HG03103 (cell line): Measurements from ENCODE around the gene CNTN4.
"Not testable (repeated sequence)": the region's sequence is repeated elsewhere in the genome, so short reads cannot be mapped to it uniquely, and the experiment has no call there.

Experiments used
- ATAC-seq: cut with Tn5 transposase; IDR thresholded peaks from one replicate; pipeline ENCODE4 v1.9.1; 2021; ENCODE audit warnings: low read depth; ENCODE audit not compliant: unreplicated experiment

Gene CNTN4

GRCh38 chr3:2879023-2879422 lies 780.4 kb downstream of the CNTN4 start:
- no peak for ATAC-seq

- ATAC-seq: no peak
Measured at GRCh38 chr3:2879587-2879986, 780.9 kb downstream of the CNTN4 start.

- ATAC-seq: no peak
Measured at GRCh38 chr3:2880218-2880756, 781.6 kb downstream of the CNTN4 start.

GRCh38 chr3:2883283-2883682 lies 784.6 kb downstream of the CNTN4 start:
- no peak for ATAC-seq

GRCh38 chr3:2888592-2888991 lies 789.9 kb downstream of the CNTN4 start:
- no peak for ATAC-seq

- ATAC-seq: no peak
Measured at GRCh38 chr3:2889736-2890135, 791.1 kb downstream of the CNTN4 start.

GRCh38 chr3:2896308-2896939 lies 797.8 kb downstream of the CNTN4 start:
- no peak for ATAC-seq

- ATAC-seq: no peak
Measured at GRCh38 chr3:2897821-2898220, 799.2 kb downstream of the CNTN4 start.

GRCh38 chr3:2898591-2899353 lies 800.1 kb downstream of the CNTN4 start:
- ATAC-seq: no peak

- no peak for ATAC-seq
Measured at GRCh38 chr3:2904054-2904453, 805.4 kb downstream of the CNTN4 start.

GRCh38 chr3:2908693-2909351 lies 810.2 kb downstream of the CNTN4 start:
- ATAC-seq: no peak

GRCh38 chr3:2910997-2911396 lies 812.3 kb downstream of the CNTN4 start:
- ATAC-seq: no peak

GRCh38 chr3:2915826-2916225 lies 817.2 kb downstream of the CNTN4 start:
- ATAC-seq: no peak

- not testable (repeated sequence) for ATAC-seq
Measured at GRCh38 chr3:2916640-2917039, 818.0 kb downstream of the CNTN4 start.

GRCh38 chr3:2920103-2920502 lies 821.4 kb downstream of the CNTN4 start:
- ATAC-seq: peak; percentile 61

GRCh38 chr3:2921452-2921851 lies 822.8 kb downstream of the CNTN4 start:
- no peak for ATAC-seq

GRCh38 chr3:2921903-2922302 lies 823.2 kb downstream of the CNTN4 start:
- ATAC-seq: peak; percentile 67

GRCh38 chr3:2923390-2923789 lies 824.7 kb downstream of the CNTN4 start:
- no peak for ATAC-seq

- ATAC-seq: no peak
Measured at GRCh38 chr3:2927259-2927658, 828.6 kb downstream of the CNTN4 start.

- ATAC-seq: no peak
Measured at GRCh38 chr3:2929574-2929973, 830.9 kb downstream of the CNTN4 start.

- no peak for ATAC-seq
Measured at GRCh38 chr3:2931265-2931664, 832.6 kb downstream of the CNTN4 start.
